HG03442 (cell line): ENCODE results near the gene AAR2.

Experiments used
- ATAC-seq: cut with Tn5 transposase; IDR thresholded peaks from one replicate; pipeline ENCODE4 v1.9.1; 2021; ENCODE audit warnings: mild to moderate bottlenecking, moderate library complexity; ENCODE audit not compliant: unreplicated experiment

AAR2 gene

GRCh38 chr20:36217226-36217625 is 19.1 kb upstream of the AAR2 start:
- no peak for ATAC-seq

- ATAC-seq, result no peak
Observed at GRCh38 chr20:36218380-36219064, 17.8 kb upstream of the AAR2 start.

- no peak for ATAC-seq
Observed at GRCh38 chr20:36219671-36220220, 16.5 kb upstream of the AAR2 start.

GRCh38 chr20:36225666-36226065 is 10.6 kb upstream of the AAR2 start:
- ATAC-seq, result no peak

- no peak for ATAC-seq
Observed at GRCh38 chr20:36228770-36229169, 7.5 kb upstream of the AAR2 start.

- no peak for ATAC-seq
Observed at GRCh38 chr20:36230019-36230418, 6.3 kb upstream of the AAR2 start.

GRCh38 chr20:36231331-36231730 is 4.9 kb upstream of the AAR2 start:
- ATAC-seq, result no peak

GRCh38 chr20:36234771-36235320 is 1.4 kb upstream of the AAR2 start:
- no peak for ATAC-seq

GRCh38 chr20:36236786-36237121 is 476 bp downstream of the AAR2 start:
- no peak for ATAC-seq

- no peak for ATAC-seq
Observed at GRCh38 chr20:36237477-36237876, 1.2 kb downstream of the AAR2 start.

GRCh38 chr20:36238153-36238552 is 1.9 kb downstream of the AAR2 start:
- no peak for ATAC-seq

- ATAC-seq, result no peak
Observed at GRCh38 chr20:36238760-36239159, 2.5 kb downstream of the AAR2 start.

GRCh38 chr20:36240076-36240475 is 3.8 kb downstream of the AAR2 start:
- ATAC-seq, result no peak

- ATAC-seq, result no peak
Observed at GRCh38 chr20:36241678-36242077, 5.4 kb downstream of the AAR2 start.

- ATAC-seq, result no peak
Observed at GRCh38 chr20:36243726-36244125, 7.4 kb downstream of the AAR2 start.

- no peak for ATAC-seq
Observed at GRCh38 chr20:36246401-36246800, 10.1 kb downstream of the AAR2 start.

GRCh38 chr20:36248836-36249235 is 12.6 kb downstream of the AAR2 start:
- ATAC-seq, result no peak

- no peak for ATAC-seq
Observed at GRCh38 chr20:36249450-36249849, 13.2 kb downstream of the AAR2 start.

- ATAC-seq, result no peak
Observed at GRCh38 chr20:36251426-36251825, 15.1 kb downstream of the AAR2 start.

- no peak for ATAC-seq
Observed at GRCh38 chr20:36252511-36252910, 16.2 kb downstream of the AAR2 start.

- ATAC-seq, result no peak
Observed at GRCh38 chr20:36253036-36253435, 16.8 kb downstream of the AAR2 start.

GRCh38 chr20:36254076-36254475 is 17.8 kb downstream of the AAR2 start:
- no peak for ATAC-seq

GRCh38 chr20:36255445-36255844 is 19.2 kb downstream of the AAR2 start:
- ATAC-seq, result no peak
